ENCODE results near the gene KCNAB1.
A peak's percentile ranks its signal among the peaks of the same experiment; 100 is the strongest.
"Not testable (repeated sequence)": the region's sequence is repeated elsewhere in the genome, so short reads cannot be mapped to it uniquely, and the experiment has no call there.

KCNAB1 gene

GRCh38 chr3:156176048-156176447 lies 55.7 kb downstream of the KCNAB1 start:
- DNase-seq (ENCODE audit: low spot score): no peak

GRCh38 chr3:156176629-156177210 lies 56.3 kb downstream of the KCNAB1 start:
- DNase-seq (ENCODE audit: low spot score): no peak

GRCh38 chr3:156180077-156180476 lies 59.7 kb downstream of the KCNAB1 start:
- peak; percentile 79 for DNase-seq (ENCODE audit: low spot score)

GRCh38 chr3:156181509-156181908 lies 61.1 kb downstream of the KCNAB1 start:
- no peak for DNase-seq (ENCODE audit: low spot score)

- no peak for DNase-seq (ENCODE audit: low spot score)
These were observed 63.0 kb downstream of the KCNAB1 start for GRCh38 chr3:156183396-156183795.

- no peak for DNase-seq (ENCODE audit: low spot score)
These were observed 63.8 kb downstream of the KCNAB1 start for GRCh38 chr3:156184156-156184555.

- DNase-seq (ENCODE audit: low spot score): no peak
These were observed 66.9 kb downstream of the KCNAB1 start for GRCh38 chr3:156187146-156187769.

GRCh38 chr3:156188757-156189156 lies 68.4 kb downstream of the KCNAB1 start:
- no peak for DNase-seq (ENCODE audit: low spot score)

GRCh38 chr3:156189927-156190326 lies 69.5 kb downstream of the KCNAB1 start:
- no peak for DNase-seq (ENCODE audit: low spot score)

- not testable (repeated sequence) for DNase-seq (ENCODE audit: low spot score)
These were observed 74.6 kb downstream of the KCNAB1 start for GRCh38 chr3:156194945-156195344.

- not testable (repeated sequence) for DNase-seq (ENCODE audit: low spot score)
These were observed 76.8 kb downstream of the KCNAB1 start for GRCh38 chr3:156197152-156197551.

- no peak for DNase-seq (ENCODE audit: low spot score)
These were observed 81.3 kb downstream of the KCNAB1 start for GRCh38 chr3:156201411-156202405.

- no peak for DNase-seq (ENCODE audit: low spot score)
These were observed 85.8 kb downstream of the KCNAB1 start for GRCh38 chr3:156206157-156206556.

- no peak for DNase-seq (ENCODE audit: low spot score)
These were observed 87.7 kb downstream of the KCNAB1 start for GRCh38 chr3:156207802-156208685.

GRCh38 chr3:156209631-156210335 lies 89.4 kb downstream of the KCNAB1 start:
- DNase-seq (ENCODE audit: low spot score): no peak

GRCh38 chr3:156211583-156211982 lies 91.2 kb downstream of the KCNAB1 start:
- DNase-seq (ENCODE audit: low spot score): no peak

- DNase-seq (ENCODE audit: low spot score): no peak
These were observed 94.3 kb downstream of the KCNAB1 start for GRCh38 chr3:156214676-156215075.

GRCh38 chr3:156215751-156216150 lies 95.4 kb downstream of the KCNAB1 start:
- no peak for DNase-seq (ENCODE audit: low spot score)

- DNase-seq (ENCODE audit: low spot score): no peak
These were observed 95.8 kb downstream of the KCNAB1 start for GRCh38 chr3:156216216-156216615.

GRCh38 chr3:156216852-156217251 lies 96.5 kb downstream of the KCNAB1 start:
- no peak for DNase-seq (ENCODE audit: low spot score)

Data from SK-N-DZ (cell line).